ENCODE data around the gene KRTAP5-1. TPM values are rescaled to one million over a fixed set of nuclear protein-coding genes. Genes with fewer than 3 reads are reported as not detected.

KRTAP5-1 gene
- total RNA-seq, 1 donor from 2014 or later = not detected

DNA sequence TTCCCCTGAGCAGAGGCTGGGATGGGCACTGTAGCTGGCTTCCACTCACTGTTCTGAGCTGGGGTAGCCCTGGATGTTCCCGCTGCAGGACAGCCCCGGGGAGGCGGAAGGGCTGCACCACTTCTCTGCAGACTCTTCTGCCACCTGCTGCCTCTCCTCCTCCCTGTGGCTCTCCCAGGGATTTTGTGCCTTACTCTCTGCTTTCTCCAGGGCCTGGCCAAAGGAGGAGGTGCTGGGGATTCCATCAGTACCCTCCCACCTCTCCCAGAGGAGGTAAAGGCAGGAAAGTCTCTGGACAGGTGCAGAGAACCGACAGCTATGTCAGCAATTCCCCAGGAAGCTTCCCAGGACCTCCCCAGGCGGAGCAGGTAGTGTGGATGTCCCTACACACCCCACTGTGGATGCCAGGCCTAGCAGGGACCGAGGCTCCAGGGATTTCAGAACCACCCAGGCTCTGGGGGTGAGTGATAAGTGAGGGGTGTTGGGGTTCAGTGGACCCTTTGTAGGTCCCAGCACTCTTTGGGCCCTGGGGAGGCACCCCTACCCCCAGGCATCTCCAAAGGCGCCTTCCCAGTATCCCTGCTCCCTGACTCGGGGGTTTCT, 24.3 kb downstream of the KRTAP5-1 start:
- no peak for DNase-seq (ENCODE audit: low read depth in 2 of 2)

DNA sequence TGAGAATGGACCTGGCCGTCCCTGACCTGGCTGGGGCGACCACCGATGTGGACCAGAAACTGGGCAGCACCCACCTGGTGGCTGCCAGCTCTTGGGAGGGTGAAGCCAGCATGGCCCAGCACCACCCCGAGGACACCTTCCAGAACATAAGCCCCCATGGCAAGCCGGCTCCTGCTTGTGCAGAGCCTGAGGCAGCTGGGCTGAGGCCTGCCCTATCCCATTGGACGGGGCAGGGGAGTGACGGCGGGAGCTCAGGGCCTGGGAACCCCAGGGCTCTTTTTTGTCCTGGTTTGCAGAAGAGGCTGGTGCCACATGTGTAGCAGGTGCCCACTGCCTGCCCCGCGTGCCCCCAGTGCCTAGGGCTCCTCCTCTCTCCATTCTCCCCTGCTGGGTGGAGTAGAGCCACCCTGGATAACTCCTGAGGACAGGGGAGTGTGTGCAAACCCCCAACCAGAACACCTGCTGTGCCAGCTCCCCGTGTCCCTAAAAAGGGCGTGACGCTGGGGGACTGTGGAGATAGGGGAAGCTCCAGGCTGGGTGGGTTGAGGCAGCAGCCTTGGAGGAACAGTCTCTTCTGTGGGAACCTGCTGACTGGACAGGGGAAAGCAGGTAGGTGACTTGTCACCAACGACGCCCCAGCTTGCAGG, 25.0 kb downstream of the KRTAP5-1 start:
- DNase-seq (ENCODE audit: low read depth in 2 of 2) = no peak

DNA sequence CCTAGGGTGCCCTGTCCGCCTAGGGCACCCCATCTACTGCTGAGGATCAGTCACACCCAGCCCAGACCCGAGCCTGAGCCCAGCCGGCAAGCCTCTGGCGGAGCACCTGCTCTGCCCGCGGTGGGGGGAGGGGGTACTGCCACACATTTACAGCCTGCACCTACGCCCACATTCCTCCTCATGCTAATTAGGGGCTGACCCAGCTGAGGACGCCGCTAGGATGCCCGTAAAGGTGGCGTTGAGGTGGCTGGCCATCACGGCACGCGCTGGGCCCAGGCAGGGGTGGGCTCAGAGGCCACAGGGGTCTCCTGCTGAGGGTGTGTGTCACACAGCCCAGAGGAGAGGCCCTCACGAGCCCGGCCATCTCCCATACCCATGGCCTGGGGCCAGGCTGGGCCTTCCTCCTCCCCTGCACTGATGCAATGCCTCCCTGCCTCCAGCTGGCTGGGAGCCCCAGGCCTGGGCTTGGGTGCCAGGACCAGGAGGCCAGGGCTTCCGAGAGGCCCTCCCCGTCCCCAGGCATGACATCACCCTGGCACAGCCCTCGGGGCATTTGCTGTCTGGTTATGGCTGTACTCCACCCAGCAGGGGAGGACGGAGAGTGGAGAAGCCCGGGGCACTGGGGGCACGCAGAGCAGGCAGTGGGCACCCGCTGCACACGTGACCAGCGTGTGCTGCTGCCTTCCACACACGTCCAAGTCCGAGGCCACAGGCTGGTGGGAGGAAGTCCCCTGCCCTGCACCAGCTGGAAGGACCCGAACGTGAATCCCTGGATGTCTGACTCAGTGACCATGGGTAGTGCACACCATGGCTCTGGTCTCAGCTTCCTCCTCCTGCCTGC, 25.8 kb downstream of the KRTAP5-1 start:
- no peak for DNase-seq (ENCODE audit: low read depth in 2 of 2)

DNA sequence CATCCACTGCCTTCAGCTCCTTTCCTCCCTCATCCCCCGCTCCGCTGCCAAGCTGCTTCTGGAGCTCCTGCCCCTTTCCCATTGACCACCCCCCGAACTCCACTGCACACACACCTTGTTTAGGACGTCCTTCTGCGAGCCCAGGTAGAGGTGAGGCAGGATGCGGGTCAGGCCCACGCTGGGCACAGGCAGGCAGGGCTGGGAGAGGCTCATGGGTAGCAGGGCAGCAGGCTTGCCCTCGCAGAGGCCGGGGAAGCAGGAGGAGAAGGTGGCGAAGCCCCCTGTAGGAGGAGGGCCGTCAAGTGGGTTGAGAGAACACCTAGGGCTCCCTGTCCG, 26.3 kb downstream of the KRTAP5-1 start:
- DNase-seq (ENCODE audit: low read depth in 2 of 2) = no peak

DNA sequence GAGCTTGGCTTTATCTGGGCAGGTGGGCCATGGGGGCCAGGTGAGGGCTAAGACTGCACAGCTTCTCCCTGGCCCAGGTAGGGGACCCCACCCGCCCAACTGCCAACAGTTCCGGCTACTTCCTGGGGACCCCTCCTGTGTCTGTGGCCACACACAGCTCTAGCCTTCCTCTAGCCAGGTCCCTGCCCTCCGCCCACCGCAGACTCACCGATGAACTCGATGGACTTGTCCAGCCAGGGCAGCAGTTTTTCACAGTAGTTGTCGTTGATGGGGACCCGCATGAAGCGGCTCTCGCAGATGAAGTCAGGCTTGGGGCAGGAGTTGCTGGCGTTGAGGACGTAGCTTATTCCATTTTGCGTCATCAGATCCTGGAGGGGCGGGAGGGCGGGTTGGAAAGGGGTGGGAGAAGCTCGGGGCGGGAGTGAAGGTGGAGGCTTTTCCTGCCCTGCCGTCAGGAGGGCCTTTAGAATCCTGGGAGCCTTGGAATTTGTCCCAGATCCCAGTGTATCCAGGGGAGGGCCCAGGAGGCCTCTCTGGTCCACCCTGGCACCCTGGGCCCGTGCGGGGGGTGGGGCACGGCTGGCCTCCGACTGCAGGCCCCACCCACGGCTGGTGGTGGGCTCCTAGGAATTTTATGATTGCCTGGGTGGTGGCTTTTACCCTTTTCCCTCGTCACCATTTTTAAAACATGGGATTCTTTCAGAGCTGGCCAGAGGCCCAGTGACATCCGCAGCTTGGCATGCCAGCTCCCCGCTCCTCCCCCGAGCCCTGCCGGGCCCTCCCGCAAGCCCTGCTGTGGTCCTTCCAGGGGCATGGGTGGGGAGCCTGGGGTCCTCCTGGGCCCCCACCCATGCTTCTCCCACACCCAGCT, 26.9 kb downstream of the KRTAP5-1 start:
- peak; percentile 30 to 36 for DNase-seq (ENCODE audit: low read depth in 2 of 2)

DNA sequence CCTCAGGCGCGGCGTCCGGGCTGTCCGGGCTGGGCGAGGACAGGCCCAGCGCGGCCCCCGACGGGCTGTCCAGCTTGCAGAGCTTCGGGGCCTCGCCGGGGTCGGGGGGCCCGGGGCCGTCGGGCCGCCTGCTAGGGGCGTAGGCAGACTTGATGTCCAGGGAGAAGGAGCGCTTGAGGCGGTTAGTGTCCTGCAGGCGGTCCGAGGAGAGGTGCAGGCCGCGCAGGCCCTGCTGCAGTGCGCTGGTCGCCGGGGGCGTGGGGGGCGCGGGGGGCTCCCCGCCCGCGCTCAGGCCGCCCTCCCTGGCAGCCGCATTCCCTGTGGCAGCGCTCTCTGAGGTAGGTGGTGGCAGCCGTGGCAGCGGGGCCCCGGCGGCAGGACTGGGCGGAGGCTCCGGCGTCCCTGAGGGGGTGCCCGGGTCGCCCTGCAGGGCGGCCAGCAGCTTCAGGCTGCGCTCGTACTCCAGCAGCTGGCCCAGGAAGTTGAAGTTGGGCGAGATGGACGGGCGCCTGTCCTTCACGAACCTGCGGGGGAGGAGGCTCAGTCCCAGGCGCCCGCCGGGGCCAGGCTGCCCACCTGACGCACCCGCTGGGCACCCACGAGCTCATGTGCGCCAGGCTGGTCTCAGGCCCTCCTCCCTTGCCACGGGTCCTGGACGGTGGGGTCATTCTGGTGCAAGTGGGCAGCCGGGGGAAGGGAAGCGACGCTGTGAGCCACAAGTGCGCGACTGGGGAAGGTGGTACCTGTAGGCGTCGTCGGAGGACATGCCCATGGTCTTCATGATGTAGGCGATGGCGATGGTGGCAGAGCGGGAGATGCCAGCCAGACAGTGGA, 27.8 kb downstream of the KRTAP5-1 start:
- DNase-seq (ENCODE audit: low read depth in 2 of 2) = no peak

DNA sequence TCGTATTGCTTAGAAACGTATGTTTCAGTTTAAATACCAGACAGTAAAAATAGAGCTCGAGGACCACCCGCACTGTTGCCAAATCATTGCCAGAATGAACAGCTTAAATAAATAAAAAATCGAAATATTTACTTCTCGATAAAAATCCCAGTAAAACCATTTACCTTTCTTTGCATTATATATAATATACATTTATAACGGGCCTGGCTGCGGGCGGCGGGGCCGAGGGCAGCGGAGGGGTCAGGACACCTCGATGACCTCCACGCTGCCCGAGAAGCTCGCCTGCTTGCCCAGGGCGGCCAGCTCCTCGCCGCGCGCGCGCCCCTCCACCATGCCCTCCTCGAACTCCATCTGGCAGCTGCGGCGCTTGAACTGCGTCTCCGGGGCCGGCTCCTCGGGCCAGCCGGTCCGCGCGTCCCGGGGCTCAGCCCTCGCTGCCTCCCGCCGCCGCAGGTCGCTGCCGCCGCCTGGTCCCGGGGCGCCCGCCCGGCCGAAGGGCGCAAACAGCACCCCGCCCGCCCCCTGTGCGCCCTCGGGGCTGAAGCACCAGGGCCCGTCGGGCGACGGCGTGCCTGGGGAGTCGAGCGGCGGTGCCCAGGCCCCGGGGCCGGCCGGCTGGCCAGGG, 28.7 kb downstream of the KRTAP5-1 start:
- DNase-seq (ENCODE audit: low read depth in 2 of 2) = no peak

DNA sequence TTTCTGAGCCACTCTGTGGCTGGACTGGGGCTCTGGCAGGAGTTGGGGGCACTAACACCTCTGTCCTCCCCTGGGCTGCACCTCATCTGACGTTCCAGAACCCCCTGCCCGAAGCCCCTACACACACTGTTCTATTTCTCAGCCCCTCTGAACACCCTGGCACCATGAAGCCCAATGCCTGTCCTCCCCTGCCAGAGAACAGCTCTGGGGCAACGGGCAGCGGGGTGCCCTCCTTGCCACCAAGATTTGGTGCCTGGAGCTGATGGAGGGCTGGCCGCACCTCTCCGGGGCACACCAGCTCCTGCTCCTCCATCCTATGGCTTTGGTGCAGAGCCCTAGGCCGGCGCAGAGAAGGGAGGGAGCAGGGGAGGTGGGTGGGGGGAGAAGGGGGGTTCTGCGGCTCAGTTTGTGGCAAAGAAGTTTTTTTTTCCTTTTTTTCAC, 29.4 kb downstream of the KRTAP5-1 start:
- no peak for DNase-seq (ENCODE audit: low read depth in 2 of 2)

DNA sequence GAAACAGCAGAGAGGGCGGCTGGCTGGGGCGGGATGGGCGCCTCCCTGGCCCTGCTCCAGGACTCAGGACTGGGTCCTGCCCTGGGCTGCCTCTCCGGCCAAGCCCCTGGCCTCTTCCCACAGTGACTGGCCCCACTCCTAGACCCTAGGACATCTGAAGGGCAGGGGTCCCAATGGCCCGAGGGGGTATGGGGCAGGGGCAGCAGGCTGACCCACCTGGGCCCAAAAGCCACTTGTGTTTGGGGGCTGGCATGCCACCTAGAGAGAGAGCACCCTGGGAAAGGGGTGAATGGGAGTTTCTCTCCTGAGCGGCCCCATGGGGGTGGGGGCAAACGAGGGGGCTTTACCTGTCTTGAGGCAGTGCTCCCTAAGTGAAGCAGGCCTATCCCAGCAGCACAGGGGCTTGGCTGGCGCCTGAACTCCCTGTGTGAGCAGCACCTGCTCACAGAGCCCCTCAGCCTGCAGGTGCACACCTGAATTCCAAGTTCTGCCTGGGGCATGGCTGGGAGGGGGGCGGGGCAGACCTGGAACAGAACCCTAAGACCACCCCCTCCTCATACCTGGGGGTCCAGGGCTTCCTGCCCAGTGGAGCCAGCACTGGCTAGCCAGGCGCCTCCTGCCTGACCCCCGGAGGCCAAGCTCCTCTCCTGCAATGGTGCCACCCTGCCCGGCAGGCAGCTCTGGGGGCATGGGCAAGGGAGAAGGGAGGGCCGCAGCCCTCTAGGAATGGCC, 29.9 kb downstream of the KRTAP5-1 start:
- no peak for DNase-seq (ENCODE audit: low read depth in 2 of 2)

DNA sequence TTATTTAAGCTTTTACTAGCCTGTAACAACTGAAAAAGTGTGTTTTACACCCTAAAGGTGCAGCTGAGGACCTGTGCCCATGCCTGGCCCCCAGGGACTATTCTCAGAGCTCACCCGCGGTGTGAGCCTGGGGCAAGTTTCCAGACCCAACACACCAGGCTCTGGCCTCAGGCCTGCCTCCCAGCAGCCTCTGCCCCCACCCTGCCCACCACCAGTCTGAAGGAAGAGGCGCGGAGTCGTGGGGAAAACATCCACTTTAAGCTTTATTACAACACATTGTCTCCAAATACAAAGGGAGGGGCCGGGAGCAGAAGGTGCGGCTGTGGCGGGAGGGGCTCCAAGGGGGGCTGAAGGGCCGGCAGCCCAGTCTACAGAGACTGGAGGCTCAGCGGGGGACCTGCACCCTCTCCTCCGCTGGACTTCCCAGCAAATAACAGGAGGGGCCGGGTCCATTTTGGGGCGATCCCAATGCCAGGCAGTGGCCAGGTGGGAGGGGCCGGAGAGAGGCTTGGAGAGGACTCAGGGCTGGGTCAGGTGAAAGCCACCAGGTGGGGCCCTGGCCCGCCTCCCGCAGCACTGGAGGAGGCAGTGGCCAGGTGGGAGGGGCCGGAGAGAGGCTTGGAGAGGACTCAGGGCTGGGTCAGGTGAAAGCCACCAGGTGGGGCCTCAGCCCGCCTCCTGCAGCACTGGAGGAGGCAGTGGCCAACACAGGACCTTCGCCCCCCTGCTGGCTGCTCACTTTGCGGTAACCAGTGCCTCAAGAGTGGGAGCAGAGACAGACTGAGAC, 31.1 kb downstream of the KRTAP5-1 start:
- no peak for DNase-seq (ENCODE audit: low read depth in 2 of 2)

DNA sequence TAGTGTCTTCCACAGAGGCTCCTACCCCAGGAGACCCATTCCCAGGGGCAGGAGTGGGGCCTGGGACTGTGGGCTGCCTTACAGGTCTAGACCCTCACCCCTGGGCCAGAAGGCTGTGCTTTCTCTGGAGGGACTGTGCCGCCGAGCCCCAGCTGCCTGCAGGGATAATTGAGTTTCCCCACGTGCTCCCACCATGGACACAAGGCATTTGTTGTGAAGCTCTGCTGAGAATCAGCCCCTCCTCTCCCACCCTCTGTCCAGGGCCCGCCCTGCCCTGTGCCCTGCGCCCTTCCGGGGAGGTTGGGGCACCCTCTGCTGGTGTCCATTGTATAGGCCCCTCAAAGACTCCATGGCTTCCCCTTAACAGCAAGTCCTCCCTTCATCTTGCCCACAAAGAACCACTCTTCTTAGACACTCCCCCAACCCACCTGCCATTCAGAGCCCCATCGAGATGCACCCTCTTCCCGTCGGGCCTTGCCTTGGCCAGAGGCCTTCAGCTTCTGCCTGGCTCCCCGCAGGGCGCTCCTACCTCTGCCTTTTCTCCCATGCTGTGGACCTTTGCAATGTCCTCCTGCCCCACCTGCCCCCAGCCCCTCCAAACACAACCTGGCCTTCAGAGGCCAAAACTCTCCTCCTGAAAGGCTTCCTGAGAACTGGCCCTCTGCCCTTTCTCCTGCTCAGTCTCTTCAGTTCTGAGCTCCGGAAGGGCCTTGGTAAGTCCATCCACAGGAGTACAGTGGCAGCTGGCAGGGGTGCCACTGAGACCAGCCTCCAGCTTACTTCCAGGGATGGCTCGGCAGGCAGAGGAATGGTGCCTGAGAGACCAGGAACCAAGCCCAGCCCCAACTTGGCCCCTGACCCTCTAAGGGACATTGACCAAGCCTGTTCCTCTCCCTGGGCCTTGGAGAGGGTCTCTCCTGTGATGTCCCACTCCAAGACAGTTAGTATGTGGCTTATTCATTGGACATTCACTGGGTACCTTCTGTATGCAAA, 35.4 kb downstream of the KRTAP5-1 start:
- DNase-seq (ENCODE audit: low read depth in 2 of 2) = no peak

DNA sequence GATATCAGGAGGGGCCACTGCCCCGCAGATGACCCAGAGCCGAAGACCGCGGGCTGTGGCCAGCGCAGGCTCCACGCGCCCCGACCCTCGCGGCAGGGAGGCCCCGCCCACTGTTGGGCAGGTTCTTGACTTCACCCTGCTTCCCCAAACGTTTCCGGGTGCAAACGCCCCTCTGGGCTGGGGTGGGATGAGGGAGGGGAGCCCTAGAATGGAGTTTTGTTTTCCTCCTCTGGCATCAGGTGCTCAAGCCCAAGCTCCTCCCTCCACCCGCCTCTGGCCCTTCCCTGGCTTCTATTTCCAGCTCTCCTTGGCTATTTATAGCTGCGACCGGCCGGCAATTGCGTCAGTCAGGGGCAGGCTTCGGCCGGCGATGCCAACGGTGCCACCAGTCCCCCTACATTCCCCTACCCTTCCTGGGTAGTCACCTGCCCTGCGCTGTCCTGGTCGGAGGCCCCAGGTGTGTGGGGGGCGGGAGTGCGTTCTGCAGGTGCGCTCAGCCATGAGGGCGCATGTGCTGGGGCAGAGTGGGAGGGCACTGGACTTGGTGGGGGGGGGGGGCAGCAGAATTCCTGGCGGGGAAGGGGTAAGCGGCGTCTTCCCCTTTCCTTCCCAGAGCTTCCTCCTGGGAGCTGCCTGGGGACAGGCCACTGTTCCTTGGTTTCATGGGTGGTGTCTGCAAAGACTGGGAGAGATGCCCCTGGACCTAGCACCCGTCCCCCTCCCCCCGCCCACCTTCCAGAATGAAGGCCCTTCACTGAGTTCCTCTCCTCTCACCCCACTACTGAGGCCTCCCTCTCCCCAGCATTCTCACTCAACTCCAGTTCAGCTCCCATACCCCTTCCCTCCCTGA, 36.6 kb downstream of the KRTAP5-1 start:
- DNase-seq (ENCODE audit: low read depth in 2 of 2) = peak in 1 of 2 donors; percentile 31

DNA sequence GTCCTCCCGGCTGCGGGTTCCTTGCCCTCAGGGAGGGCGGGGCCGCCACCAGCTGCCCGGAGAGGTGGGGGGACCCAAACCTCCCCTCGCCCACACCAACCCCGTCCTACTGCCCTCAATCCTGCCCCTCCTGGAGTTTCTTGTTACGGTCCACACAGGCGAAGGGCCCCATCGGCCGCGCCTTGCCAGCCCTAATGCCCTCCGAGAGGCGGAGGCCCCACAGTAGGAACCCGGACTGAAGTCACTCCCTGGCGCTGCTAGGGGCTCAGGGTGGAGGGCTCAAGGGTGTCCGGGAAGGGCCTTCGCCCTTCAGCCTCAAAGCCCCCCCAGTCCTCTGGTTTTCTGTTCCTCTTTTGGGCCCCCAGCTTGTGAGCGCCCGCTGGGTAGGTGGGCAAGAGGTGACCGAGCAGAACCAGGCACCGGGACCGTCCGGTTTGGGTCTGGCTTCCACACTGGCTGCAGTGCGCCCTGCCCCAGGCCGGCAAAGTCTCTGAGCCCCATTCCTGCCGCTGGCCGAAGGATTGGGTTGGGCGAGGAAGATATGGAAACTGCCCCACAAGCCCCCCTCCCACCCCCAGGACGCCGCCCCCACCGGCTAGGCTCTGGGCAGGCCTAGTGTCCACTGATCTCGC, 37.5 kb downstream of the KRTAP5-1 start:
- no peak for DNase-seq (ENCODE audit: low read depth in 2 of 2)

DNA sequence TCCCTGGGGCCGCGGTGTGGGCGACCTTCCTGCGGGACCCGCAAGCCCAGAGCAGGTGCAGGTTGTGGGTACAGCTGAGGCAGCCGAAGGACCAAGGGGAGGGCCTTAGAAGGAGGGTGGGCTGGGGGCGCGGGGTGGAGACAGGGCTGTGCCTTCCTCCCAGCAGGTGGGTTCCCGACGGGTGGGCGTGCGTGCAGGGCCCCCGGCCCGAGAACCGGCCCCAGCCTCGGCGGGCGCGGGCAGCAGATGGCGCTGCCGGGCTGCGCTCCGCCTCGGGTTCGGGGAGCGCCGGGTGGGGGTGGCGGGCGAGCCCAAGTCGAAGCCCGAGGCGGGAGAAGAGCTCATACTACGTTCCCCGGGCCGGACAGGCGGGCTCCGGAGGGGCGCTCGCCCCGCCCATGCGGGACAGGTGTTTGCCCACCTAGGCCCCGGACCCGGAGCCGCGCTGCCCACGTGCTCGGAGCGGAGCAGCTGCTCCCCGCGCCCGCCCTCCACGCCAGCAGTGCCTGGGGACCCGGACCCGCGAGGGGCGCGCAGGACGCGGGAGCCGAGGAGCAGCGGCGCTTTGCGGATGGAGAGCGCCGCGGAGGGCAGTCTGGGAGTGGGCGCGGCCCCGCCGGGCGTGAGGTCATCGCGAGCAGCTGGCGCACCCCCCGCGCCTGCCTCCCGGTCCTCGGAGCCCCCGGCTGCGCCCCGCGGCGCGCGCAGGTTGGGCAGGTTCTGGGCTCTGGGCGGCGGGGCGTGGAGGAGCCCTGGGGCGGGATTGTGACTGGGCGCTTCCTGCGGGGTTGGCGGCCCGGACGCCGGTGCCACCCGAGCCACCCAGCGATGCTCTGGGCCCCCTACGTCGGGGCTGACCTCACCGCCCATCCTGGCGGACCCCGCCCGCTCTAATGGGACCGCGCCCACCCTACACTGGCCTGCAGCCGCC, 38.3 kb downstream of the KRTAP5-1 start:
- peak in 1 of 2 donors; percentile 48 for DNase-seq (ENCODE audit: low read depth in 2 of 2)

DNA sequence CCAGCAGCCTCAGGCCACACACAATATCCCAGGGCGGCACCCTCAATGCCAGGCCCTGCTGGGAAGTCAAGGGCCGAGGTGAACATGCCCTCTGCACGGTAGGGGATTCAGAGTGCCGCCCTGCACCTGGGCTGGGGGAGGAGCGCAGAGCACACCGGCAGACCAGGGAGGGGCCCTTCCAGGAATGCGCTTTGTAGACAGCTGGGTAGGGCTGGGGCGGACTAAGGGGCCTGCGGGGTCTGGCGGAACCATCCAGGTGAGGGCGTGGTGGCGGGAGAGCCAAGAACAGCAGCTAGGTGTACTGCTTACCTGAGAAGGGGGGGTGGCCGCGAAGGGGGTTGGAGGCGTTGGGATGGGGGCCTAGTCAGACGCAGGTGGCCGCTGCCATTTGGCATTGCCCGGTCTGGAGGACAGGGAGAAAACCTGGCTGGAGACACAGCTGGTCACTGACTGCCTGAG, 39.0 kb downstream of the KRTAP5-1 start:
- no peak for DNase-seq (ENCODE audit: low read depth in 2 of 2)
